ENCODE data around the gene IDE.

Gene IDE

DNA sequence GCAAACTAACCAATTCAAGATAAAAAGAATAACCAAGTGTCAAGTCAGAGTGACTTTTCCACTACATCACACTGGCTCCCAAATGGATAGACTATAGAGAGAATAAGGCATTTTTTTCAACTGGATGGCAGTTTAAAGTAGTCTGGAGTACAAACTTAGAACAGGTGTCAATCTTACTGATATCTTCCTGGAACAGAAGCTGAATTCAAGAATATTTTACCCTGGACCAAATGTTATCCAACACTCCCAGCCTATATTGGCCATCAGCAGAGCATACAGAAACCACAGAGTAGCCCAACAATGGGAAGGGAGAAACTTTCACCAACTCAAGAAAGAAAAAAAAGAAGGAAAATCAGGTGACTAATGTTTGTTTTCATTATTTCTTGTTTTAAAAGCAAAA is 11.5 kb downstream of the IDE start:
- DNase-seq: no peak

DNA sequence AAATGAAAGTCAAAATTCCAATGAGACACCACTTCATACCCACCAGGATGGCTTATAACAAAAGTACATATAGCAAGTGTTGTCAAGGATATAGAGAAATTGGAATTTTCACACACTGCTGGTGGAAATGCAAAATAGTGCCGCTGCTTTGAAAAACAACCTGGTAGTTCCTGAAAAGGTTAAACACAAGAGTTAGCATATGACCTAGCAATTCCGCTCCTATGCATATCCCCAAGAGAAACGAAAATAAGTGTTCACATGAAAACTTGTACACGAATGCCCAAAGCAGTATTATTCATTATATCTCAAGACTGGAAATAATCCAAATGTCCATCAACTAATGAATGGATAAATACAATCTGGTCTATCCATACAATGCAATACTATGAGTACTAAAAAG is 14.8 kb downstream of the IDE start:
- DNase-seq: no peak

DNA sequence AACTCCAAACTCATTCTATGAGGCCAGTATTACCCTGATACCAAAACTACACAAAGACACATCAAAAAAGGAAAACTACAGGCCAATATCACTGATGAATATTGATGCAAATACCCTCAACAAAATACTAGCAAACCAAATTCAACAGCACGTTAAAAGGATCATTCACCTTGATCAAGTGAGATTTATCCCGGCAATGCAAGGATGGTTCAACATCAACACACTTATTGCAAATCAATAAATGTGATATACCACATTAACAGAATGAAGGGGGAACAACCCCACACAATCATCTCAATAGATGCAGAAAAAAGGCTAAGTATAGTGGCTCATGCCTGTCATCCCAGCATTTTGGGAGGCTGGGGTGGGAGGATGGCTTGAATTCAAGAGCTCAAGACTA is 19.9 kb downstream of the IDE start:
- DNase-seq: no peak

DNA sequence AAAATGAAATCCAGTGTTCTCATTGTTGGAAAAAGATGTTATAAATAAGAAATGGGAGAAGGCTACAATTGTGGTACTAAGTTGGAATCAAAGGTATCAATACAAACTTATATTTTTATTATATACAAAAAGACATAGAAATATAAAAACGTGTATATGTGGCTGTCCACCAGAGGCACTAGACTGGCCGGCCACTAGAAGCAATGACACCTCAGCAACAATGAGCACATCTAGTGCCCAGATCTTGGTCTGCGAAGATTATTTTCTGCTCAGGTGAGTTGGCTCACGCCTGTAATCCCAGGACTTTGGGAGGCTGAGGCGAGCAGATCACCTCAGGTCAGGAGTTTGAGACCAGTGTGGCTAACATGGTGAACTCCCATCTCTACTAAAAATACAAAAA is 21.6 kb downstream of the IDE start:
- no peak for DNase-seq

DNA sequence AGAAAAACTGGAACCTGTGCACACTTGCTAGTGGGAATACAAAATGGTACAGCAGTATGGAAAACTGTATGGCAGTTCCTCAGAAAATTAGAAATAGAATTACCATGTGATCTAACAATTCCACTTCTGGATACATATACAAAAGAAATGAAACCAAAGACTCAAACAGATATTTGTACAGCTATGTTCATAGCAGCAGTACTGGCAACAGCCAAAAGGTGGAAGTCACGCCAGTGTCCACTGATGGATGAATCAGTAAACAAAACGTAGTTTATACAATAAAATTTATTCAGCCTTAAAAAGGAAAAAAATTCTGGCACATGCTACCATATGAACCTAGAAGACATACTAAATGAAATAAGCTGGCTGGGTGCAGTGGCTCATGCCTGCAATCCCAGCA is 23.0 kb downstream of the IDE start:
- DNase-seq: no peak

DNA sequence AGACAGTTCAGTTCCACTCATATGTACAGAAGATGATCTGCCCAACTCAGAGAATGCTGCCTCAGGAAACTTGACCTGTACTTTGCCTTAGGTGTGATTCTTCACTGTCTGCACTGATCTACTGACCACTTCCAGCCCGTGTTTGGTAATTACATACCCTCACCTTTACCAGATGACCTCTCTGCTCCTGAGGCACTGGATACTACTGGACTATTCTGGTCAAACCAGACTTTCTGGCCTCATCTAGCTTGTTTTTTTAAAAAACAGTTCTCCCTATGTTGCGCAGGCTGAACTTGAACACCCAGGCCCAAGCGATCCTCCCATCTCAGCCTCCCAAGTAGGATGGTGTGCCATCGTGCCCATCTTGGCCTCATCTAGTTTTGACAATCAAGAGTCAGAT is 26.2 kb downstream of the IDE start:
- no peak for DNase-seq

DNA sequence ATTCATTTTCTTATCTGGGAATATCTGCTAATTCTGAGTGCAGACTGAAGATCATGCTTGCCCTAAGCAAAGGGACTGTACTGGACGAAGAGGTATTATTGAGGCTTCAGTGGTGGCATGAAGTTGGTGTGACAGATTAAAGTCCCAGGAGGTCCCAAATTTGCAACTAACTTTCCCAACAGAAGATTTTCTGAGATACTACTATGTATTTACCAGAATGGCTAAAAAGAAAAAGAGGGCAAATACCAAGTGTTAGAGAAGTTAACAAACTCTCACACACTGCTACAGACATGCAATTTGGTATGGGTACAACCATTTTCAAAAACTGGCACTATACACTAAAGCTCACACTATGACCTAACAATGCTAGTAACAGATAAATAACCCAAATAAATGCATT is 28.3 kb downstream of the IDE start:
- no peak for DNase-seq

DNA sequence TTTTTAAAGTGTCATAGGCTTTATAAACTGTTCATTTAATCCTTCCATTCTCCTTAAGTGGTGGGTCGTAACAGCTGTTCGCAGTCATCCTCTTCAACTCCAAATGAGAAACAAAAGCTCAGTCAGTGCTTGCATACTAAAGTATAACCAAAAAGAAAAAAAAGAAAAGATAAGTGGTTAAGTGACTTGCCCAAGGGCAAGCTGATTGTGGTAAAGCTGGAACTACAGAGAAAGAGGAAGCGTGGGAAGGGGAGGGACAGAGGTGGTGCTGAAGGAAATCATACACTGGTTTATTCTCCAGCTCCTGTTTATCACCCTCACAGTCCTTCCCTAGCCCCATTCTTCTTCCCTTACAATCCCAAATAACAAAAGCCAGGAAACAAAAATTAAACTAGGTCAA is 29.6 kb downstream of the IDE start:
- DNase-seq: peak; percentile 76

DNA sequence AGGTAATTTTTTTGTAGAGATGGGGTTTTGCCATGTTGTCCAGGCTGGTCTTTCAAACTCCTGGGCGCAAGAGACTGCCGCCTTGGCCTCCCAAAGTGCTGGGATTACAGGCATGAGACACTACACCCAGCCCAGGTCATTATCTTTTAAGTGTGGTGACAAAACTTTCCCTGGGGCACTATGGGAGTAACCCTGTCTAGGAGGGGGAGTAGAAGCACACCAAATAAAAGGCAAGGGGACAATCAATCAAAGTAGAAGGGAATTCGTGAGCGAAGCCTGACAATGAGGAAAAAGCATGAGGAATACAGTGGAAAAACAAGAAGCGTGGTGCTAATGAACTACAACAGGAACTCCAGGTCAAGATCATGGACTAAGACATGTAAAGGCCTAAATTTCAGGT is 31.4 kb downstream of the IDE start:
- DNase-seq: no peak

DNA sequence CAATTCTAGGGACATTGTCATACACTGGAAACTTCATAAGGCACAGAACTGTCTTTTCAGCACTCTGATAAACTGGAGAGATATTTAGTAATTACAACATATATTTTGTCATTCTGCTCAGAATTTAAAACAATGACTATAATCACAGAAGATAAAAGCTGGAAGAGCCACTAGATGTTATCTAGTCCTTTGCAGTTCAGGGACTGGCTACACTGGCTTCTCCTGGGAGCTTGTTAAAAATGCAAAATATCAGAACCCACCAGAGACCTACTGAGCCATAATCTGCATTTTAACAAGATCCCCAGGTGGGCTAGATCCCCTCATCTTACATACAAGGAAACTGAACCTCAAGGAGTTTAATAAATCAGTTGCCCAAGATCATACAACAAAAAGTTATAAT is 32.3 kb downstream of the IDE start:
- no peak for DNase-seq

DNA sequence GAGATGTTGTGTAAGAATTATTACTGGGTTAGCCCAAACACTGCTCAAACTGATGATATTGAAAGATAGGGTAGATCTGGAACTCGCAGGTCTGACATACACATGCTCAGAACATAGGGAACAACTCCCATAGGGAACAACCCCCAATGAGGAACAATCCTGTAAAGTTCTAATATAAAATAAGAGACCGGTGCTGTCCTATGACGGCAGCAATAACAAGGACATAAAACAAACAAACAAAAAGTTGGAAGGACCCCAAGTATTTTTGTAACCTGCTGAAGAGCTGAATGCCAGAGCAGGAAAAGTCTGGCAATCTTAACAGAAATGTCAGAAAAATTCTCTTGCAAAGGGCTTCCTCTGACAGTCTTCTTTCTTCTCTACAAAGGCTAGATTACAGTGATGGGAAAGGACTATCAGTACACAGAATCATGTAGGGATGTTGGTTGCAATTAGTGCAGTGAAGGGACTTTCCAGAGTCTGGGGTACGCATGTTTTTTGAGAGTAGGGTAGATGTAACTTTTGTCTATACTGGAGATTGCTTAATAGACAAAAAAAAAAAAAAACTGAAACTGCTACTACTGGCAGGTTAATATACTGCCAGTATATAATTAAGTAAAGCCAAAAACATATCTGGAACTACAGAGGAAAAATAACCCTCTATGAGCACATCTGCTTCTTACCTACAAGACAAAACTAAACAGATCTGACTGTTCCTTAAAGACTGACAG is 35.5 kb downstream of the IDE start:
- DNase-seq: no peak

DNA sequence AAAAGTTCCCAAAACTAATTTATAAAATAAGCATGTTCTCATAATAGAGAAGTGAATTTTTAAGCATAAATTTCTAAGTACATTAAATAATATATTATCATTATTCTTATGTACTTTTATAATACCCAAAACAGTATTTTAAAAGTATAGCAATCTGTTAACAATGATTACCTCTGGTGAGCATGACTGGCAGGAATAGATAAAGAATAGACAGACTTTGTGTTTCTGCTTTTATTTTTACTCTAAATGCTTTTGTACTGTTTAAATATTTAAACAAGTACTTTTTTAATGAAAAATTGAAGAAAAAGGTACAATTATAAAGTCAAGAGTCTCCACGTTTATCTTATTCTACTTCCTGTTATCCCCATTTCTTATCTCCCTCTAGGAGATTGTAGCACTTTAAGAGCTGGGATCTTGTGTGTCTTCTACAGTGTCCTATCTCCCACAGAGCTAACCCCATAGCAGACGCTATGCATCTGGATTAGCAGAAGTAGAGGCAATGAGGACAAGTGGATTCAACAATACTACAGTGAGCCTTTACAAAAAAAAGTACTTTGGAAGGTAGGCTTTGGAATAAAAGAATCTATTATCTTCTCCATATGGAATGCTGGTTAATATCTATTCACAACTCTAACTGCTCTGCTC is 42.9 kb downstream of the IDE start:
- no peak for DNase-seq

DNA sequence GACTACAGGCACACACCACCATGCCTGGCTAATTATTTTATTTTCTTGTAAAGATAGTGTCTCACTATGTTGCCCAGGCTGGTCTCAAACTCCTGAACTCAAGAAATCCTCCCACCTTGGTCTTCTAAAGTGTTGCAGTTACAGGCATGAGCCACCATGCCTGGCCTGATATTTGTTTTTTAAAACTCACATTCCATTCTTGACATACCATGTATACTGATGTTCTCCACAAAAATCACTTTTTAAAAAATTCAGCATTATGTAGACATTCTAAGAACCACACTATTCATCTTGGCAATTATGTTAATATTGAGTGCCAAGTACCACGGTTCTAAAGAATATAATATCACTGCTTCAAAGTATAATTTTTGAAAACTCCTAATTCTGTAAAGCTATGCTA is 43.5 kb downstream of the IDE start:
- DNase-seq: no peak

DNA sequence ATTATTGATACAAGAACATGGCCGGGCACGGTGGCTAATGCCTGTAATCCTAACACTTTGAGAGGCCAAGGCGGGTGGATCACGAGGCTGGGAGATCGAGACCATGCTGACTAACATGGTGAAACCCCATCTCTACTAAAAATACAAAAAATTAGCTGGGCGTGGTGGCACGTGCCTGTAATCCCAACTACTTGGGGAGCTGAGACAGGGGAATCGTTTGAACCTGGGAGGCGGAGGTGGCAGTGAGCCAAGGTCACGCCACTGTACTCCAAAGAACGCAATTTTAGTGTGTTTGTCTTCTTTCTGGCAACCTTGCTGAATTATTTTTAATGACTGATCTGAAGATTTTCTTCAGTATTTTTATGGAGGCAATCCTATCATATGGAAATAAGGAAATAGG is 46.2 kb downstream of the IDE start:
- no peak for DNase-seq

DNA sequence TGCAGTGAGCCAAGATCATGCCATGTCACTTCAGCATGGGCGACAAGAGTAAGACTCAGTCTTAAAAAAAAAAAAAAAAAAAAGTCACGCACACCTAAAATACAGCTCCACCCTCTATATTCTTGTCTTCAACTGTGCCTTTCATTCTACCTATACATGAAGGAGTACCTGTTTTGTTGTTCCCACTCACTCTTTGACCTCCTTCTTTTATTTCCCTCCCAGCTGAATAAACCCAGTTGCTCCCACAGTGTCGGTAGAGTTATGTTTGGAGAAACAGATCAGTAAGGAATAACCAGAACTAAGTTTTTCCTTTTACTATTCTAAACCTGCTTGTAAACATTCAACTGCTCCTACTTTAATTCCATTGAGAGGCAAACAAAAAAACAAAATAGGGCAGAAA is 50.3 kb downstream of the IDE start:
- no peak for DNase-seq

DNA sequence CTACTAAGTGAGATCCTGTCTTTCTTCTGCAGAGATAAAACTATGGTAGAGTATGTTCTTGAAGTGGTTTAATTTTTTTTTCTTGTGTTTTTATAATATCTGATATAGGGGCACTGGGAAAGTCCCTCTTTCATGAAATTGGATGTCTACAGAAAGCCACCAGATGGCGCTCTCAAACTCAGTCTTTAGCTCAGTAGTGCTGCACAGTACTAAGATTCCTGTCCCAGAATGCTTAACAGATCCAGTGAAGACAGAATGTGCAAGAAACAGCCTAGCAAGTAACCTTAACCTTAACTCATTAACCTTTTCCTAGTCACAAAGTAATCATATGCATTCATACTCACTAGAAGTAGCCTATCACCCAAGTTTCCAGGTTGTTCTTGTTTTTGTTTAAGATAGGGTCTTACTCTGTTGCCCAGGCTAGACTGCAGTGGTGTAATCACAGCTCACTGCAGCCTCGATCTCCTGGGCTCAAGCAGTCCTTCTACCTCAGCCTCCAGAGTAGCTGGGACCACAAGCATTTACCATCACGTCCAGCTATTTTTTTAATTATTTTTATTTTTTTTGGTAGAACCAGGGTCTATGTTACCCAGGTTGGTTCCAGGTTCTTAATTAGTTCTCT is 56.7 kb downstream of the IDE start:
- DNase-seq: peak; percentile 43

DNA sequence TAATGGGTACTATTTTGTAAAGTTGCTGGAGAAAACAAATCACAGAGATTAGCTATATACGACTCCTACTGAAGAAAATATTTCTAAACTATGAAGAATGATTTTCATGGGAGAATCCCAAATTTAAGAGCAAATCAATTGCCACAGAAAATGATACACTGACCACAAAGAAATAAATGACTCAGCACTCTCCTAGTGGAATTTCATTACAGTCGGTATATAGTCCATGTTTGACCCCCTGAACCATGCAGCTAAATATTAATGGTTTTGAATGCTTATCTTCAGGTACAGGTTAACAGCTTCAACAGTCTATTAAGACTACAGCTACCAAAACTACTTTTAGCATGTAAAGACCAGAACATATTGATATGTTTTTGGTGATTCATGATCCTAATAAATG is 65.0 kb downstream of the IDE start:
- no peak for DNase-seq

DNA sequence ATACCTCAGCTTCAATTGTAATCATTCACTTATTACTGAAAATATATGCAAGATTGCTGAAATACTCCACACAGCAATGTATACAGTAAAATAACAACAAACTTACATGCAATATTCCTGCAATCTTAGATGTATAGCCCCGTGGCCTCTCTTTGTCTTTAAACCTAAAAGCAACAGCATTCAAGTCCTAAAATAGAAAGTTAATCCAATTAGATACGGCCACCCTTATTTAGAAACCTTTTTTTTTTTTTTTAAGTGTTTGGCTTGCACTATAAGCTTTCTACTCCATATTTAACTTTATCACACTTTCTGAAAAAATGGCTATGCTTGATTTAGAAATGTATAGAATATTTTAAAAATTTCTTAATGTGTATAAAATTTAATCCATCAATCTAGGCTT is 67.6 kb downstream of the IDE start:
- DNase-seq: no peak

DNA sequence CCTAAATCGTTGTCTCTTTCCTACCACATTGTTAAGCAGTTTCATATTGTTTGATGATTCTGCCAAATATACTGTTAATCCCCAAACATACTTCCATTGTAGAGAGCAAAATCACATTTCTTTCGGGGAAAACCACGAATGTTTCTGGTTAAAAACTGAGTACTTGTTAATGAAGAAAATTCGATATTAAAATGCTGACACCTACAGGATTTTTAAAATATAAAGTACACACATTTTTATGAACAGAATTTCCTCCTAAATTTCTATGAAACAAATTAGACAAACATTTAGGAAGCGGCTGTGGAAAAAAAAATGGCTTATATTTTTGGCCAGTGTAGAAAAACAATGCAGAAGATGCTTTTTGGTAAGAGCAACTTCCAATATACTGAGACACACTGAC is 68.8 kb downstream of the IDE start:
- DNase-seq: no peak

DNA sequence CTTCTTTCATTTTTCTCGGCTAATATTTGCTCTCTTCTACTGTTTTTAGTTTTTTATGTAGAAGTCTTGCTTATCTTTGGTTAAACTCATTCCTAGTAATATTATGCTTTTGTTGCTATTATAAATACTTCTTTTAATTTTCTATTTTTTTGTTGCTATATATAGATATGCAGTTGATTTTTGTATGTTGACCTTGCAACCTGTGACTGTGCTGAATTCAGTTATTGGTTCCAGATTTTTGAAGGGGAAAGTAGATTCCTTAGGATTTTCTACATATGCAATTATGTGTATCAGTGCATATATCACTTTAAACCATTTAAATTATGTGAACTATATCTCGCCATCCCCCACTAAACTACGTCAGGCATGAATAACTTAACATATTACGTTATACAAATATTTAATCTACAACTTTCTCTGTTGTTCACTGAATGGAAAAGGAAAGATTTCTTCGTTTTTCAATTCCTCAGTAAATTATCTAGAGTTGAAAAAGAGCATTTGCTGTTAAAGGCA is 71.5 kb downstream of the IDE start:
- no peak for DNase-seq

DNA sequence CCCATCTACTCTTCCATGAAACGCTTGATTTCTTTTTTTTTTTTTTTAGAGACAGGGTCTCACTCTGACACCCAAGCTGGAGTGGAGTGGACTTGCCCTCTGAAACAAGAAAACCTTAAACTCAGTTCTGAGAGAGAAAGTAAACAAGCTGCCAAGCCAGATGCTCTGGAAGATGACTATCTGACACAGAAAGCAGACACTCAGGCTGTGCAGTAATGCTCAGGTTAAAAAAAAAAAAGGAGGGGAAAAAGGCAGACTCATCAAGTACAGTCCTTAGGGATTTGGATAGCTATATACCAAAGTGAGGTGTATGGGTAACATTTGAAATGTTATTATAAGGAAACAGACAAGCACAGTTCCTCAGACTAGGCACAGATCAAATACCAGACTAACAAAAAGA is 80.5 kb downstream of the IDE start:
- DNase-seq: no peak

DNA sequence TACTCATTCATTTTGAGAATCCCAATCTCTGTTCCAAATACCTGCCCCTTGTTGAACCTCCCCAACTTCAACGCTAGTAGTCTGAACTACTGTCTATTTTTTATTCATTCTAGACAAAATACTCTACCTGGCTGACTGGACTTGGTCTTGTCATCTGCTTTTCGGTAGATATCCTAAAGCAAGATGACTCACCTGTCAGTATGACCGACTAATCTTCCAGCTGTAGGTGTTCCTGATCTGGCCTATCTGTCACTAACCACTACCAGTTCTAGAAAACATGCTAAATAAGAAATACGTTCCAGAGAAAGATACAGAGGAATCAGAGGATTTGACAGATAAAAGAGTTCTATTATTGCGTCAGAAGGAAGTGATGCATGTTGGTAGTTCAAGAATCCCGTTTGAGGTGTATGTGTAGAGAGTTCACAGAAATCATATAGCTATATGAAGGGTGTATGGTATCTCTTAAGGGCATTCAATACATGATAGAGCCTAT is 81.1 kb downstream of the IDE start:
- DNase-seq: no peak

DNA sequence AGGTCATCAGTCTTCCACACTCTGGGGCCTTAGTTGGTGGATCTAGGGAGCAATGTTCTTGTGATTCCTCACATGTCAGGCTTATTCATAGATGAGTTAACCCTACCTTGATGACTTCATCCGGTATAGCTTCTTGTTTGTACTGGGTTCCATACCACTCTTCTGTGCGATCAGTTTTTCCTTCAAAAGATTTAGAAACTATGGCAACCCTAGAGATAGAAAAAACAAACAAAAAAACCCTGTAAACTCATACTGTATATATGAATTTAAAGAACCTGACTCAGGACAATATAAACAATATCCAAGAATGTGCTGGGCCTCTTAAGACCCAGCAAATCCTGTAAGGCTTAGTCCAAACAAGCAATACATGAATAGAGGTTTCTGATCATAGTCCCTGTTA is 83.5 kb downstream of the IDE start:
- DNase-seq: no peak

DNA sequence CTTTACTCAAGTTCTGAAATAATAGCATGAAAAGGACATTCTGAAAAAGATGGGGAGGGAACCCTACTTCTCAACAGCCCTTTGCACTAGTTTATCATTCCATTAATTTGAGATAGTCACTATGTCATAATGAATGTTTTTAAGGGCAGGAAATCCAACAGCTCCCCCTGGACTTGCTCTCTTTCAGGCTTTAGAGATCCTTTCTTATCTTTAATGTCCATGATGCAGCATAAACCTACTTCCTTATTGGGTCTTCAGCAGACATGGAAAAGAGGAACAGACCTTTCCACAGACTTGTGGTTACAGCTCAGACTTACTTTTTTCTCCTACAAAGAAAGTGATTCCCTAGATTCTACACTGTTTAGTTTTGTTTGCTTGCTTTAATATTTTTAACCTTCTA is 87.3 kb downstream of the IDE start:
- no peak for DNase-seq
